ENCODE measurements around the gene UPF2.

Gene UPF2

DNA sequence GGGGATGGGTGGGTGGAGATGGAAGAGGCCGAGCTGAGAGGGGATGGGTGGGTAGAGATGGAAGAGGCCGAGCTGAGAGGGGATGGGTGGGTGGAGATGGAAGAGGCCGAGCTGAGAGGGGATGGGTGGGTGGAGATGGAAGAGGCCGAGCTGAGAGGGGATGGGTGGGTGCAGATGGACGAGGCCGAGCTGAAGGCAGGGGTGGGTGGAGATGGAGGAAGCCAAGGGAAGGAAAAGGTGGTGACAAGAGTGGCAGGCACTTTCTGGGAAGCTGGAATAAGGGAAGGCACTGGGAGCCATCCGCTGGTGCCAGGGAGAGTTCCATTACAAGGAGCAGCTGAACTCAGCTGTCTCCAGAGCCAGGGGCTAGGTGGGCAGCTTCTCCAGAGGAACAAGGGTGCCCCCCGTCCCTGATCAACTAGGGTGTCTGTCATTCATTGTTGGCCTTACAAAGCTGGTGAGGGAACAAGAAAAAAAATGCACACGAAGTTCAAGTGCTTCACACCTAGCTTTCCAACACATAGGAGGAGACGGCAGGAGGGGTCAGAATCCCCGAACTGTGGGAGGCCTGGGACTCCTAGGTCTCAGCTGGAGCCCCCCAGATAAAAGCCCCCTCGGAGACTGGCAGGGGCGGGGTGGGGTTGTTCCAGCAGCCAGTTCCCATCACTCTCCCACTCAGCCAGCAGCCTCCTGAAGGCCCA lies 157.0 kb downstream of the UPF2 start:
- in situ Hi-C loops (cut with HindIII; ENCODE audit: low sequenced_read_pairs) = no loop called here

DNA sequence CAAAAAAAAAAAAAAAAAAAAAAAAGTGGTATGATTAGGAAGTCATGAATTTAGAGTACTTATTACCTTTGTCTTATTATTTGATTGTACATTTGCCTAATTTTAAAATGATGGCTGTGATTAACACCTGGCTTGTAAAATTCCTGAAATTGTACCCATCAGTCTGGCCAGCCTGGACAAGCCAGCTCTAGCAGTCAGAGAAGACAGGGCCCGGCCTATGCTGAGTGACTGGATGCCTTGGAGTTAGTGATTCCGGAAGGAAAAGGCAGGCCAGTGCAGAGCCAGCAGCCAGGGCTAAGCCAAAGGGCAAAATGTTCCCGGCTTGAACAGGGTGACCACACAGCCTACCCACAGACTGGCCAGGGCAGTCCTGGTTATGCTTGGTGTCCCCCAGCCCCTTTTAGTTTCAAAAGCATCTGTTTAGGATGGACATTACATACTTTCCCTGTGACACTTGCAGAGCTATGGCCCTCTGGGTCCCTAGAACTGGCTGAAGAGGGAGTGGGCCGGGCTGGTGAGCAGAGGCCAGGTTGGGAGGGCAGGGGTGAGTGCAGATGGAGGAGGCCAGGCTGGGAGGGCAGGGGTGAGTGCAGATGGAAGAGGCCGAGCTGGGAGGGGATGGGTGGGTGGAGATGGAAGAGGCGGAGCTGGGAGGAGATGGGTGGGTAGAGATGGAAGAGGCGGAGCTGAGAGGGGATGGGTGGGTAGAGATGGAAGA lies 157.7 kb downstream of the UPF2 start:
- in situ Hi-C loops (cut with HindIII; ENCODE audit: low sequenced_read_pairs) = no loop called here

DNA sequence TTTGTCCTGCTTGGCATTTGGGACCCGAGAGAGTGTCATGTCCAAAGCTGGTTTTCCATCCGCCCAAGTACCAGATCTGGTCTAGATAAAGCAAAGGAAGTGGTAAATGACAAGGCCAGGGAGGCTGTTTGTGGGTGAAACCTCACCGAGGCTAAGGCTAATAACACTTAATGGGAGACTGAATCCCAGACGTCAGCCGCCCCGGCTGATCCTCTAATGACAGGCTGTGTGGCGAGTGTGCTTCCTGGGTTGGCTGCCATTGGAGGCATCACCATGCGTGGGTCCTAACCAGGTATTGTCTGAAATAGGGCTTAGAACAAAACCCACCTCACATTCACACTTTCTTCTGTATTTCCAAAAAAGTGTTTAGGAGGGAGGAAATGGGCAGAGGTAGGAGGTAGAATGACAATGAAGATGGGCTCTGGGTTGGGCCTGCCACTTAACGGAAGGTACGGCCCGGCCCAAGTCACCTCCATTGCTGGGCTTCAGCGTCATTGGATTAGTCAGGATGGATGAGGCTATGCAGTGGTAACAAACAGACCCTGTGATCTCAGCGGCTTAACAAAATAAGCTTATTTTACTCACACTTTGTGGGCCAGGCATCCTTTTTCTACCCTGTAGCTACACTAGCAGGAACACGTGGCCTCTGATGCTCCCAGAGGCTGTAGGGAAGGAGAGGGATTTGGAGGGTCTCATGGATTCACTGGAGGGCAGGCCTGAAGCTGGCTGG lies 159.8 kb downstream of the UPF2 start:
- in situ Hi-C loops (cut with HindIII; ENCODE audit: low sequenced_read_pairs) = no loop called here

DNA sequence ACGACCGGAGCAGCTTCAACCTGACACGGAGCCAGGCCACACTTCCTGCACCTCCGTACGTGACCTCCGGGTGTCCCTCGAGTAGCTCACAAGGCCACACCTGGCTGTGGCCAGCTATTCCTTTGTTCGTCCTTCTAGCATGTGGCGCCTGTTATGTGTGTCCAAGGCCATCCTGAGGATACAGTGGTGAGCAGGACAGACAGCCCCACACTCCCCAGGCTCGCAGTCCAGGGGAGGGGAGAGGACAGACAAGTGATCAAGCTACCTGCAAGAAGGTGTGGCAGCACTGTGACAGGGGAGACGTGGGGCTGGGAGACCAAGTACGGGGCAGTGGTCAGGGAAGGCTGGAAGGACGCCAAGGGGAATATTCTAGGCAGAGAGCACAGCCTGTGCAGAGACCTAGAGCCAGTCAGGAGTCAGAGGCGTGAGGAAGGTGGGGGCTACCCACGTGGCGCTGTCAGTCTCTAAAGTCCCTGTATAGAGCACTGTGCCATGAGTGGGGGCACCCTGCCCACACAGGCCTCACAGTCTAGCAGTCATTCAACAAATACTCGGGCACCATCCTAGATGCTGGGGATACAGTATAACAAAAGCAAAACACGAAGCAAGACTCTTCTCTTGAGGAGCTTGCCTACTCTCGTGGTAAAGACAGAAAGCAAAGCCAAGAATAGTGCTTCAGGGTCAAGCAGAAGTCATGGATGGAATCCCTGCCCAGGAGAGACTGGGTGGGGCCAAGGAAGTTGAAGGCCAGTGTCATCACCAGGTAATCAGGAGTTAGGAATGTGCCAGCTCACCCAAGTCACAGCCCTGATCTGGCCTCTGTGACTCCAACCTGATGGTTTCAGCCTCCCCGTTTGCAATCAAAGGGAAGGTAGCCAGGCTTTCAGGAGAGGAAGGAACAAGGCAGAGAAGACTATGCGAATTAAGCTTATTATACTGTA lies 160.9 kb downstream of the UPF2 start:
- in situ Hi-C loops (cut with HindIII; ENCODE audit: low sequenced_read_pairs) = no loop called here

DNA sequence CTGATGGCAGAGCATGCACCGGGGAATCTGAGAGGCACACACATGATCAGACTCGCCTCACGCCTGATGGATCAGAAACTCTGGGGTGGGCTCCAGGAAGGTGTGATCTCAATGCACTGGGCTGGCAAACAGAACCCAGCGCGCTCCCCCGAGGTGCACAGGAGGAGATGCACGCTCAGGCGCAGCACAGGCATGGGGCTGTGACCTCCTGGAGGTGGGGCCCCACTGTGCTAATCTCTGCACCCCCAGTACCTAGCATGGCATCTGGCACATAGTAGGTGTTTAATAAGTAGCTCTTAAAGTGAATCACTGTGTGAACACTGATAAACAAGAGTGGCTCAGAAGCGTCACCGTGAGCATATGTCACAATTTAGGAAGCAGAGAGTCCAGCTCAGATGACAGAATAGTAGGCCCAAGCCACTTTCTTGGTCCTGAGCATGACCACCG lies 161.6 kb downstream of the UPF2 start:
- in situ Hi-C loops (cut with HindIII; ENCODE audit: low sequenced_read_pairs) = no loop called here

DNA sequence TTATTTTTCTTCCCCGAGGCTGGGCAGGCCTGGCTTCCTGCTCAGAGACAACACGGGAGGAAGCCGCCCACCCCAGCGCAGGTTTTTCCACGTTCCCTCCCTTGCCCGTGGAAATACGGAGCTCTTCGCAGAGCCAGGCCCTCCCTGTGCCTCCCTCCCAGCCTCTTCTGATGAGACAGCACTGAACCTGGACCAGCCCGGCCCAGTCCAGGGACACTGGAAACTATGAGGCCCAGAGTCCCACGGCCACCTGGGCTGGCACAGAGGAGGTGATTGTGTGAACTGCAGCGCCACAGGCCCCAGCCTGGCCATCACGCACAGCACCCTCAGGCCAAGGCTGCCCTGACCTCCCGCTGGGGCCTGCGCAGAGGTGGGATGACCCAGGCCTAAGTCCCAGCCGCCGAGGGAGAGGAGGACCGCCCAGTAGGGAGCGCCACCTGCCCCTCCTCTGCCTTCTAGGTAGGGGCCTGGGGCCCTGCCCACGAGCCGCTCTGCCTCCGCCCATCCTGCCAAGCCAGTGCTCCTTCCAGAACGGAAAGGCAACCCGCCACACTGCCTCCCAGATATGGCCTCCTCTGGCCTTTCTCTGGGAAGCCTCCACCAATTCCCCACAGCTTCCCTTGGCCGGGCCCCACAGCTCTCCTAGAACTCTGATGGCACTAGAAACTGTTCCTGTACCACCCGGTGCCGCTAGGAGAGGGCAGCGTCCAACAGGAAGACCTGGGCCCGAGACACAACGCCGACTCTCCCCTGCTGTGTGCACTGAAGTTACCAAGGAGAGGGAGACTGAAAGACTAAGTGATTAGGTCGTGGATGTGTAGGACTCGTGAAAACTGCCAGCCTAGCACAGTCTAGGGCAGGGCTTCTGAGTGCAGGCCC lies 162.2 kb downstream of the UPF2 start:
- in situ Hi-C loops (cut with HindIII; ENCODE audit: low sequenced_read_pairs) = no loop called here

DNA sequence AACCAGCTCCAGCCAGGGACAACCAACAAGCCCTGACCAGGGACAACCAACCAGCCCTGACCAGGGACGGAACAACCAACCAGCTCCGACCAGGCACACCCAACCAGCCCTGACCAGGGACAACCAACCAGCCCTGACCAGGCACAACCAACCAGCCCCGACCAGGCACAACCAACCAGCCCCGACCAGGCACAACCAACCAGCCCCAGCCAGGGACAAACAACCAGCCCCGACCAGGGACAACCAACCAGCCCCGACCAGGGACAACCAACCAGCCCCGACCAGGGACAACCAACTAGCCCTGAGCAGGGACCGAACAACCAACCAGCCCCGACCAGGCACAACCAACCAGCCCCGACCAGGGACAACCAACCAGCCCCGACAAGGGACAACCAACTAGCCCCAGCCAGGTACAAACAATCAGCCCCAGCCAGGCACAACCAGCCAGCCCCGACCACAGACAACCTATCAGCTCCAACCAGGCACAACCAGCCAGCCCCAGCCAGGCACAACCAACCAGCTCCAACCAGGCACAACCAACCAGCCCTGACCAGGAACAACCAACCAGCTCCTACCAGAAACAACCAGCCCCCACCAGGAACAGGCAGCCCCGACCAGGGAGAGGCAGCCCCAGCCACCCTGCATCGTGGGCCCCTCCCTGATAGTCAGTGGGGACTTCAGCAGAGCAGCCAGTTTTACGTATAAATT lies 163.1 kb downstream of the UPF2 start:
- in situ Hi-C loops (cut with HindIII; ENCODE audit: low sequenced_read_pairs) = no loop called here

DNA sequence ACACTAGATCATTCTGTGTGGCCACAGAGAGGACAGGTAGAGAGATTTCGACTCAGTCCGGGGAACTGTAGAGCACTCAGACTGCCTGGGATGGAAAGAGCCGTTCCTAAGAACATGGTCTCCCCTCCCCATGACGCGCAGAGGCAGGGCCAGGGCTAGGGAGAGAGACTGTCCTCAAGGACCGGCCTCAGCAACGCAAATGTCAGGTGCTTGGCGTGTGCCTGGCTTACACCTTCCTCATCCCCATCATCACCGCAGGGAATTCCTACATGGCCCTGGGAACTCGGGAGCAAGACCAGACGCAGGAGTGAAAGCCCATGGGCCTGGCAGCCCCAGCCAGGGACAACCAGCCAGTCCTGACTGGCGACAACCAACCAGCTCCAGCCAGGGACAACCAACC lies 163.8 kb downstream of the UPF2 start:
- in situ Hi-C loops (cut with HindIII; ENCODE audit: low sequenced_read_pairs) = no loop called here

DNA sequence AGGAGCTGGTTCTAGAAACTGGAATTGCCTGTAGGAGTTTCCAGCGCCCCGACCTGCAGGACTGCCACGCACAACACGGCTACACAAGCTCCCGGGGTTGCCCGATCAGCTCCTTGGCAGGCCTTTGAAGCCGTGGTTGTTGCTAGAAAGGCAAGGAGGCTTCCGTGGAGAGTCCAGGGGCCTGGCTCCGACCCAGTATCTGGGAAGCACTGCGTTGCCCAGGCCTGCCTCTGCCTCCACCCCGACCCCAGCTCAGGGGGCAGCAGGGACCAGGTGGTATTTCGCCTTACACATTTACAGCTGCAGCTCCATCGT lies 165.1 kb downstream of the UPF2 start:
- in situ Hi-C loops (cut with HindIII; ENCODE audit: low sequenced_read_pairs) = no loop called here

DNA sequence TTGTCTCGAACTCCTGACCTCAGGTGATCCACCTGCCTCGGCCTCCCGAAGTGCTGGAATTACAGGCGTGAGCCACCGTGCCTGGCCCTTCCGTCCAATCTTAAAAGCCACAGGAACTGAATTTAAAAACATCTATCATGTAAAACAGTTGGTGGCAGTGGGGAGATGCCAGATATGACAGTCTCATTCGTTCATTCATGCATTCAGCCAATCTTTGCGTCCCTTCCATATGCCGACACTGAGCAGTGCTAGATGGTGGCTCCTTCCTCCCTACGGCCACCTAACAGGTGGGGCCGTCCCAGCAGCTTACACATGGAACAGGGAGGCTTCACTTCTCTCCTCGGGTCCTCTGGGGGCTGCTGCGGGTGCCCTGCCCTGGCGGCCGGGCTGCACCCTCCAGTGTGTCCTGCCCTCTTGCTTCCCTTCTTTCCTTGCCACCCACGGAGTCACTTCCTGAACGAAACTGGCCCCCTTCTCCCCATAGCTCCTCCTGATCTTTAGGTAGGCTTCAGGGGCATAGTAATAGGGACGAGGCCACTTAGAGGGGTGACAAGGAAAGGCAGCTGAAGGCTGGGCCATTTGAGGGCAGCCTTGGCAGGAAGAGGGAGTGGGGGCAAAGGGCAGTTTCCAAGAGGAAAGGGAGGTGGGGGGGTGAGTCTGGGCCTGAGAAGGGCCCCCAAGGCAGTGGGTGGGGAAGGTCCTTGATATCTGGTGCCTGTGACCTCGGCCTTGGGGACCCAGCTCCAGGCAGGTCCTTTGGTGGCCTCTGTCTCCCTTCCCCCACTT lies 165.6 kb downstream of the UPF2 start:
- in situ Hi-C loops (cut with HindIII; ENCODE audit: low sequenced_read_pairs) = no loop called here

DNA sequence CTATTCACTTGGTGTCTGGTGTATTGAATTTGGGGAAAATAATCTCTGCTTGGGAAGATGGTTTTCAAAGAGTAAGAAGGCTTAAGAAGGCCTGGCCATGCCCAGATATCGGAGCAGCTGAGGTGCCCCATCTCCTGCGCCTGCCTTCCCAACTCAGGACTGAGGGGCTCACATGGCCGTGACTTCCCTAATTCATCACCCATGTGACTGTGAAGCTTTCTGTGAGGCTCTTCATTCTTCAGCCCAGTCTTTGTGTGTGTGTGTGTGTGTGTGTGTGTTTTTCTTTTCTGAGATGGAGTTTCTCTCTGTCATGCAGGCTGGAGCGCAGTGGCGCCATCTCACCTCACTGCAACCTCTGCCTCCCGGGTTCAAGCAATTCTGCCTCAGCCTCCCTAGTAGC lies 166.3 kb downstream of the UPF2 start:
- in situ Hi-C loops (cut with HindIII; ENCODE audit: low sequenced_read_pairs) = no loop called here

DNA sequence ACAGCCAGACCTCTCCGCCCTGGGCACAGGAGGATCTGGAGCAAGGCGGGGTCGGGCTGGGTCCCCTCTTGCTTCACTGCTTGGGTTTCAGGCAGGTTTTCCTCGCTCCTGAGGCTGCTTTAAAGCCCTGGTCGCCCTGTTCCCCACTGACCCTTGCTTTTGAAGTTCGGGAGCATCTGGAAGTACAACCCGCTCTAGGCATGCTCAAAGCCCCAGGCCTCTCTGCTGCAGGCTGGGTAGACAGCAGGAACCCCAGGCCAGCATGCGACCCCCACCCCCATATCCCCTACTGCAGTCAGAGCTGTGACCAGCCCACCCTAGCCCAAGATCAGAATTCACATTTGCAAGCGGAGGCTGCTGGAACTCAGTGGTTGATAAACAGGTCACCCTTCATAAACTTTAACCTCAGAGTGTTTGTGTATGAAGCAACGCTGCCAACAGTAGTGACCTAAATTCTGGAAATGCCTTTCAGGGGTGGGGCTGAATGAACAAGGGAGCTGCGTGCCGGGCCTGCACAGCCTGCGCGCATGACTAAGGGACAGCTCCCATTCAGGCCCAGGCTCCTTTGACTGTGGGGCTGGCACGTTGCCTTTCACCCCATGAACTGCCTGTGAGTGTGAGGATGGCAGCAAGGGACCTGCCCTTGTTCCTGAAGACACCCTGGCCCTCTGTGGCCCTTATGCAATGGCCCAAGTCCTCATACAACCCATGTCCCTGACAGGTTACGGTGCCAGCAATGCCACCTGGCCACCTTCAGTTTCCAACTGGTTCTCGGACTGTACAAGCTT lies 166.9 kb downstream of the UPF2 start:
- in situ Hi-C loops (cut with HindIII; ENCODE audit: low sequenced_read_pairs) = no loop called here

DNA sequence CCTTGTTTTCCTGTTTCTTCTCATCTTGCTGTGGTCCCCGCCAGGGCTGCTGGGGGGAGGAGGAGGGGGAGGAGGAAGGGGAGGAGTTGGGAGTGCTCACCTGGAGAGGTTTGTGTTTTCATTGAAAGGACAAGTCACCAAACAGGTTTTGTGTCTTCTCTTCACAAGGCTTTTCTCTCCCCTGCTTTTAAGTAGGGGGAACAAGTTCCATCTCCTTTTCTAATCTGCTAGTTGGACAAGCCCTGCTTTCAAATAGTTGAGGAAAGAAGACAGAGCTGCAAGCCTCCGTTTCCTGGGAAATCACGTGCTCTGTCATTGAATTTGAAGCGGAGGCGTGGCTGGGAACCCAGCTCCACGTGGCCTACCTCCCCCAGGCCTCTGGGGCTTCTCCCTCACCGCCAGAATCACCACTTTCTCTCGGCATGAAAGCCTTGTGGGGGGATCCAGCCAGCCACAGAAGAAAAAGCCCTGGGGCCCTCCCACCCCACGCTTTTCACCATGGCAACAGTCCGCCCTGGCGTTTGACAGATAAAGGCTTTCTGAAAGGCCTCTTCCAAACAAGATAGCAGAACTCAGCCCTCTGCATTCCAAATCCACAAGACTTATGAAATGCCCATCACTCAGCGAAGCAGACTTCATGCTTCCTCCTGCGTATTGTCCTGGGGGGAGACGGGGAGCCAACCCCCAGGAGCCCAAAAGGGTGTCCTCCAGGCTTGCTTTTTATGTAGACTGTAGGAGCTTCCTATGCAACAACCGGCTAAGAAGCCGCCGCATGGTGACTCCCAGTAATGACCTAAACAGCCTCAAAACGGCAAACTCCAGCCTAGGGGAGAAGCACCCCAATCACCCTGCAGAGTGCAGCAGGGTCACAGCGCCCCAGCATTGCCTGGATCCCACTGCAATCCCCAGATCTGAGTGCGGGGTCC lies 167.8 kb downstream of the UPF2 start:
- in situ Hi-C loops (cut with HindIII; ENCODE audit: low sequenced_read_pairs) = no loop called here

DNA sequence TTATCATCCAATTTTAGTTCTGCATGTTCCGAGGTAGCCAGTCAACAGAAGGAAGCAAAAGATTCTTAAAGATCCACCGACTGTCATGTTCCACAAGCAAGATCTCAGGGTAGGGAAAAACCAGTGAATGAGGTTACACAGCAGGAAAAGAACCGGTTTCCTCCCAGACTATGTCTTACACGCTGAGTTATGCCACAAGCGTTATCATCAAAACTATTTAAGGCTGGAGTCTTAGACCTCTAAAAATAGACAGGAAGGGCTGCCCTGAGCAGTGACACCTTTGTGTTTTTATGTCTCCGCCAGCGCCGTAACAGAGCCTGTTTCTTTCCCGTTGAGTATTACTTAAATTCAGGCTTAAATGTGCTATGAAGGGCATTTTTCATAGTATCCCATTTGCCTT lies 171.1 kb downstream of the UPF2 start:
- in situ Hi-C loops (cut with HindIII; ENCODE audit: low sequenced_read_pairs) = no loop called here

DNA sequence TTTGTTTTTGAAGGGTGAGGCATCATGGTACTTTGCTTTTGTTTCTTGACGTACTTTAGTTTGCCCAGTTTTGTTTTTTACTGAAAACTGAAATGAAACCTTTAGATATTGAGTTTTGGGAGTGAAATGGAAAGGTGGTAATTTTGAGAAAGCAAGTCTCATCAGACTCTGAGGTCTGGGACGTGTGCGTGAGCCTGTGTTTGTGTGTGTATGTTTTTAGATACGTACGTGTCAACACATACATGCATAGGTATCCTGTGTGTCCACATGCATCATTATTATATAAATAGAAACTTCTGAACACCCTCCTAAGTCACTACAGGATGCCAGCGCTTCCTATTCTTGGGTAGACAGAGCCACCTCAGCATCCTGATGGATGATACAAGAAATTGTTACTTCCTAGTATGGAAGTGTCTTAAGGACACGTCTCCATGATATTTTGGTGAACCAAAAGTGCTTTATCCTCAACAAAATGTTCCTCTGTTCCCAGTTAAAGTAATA lies 171.7 kb downstream of the UPF2 start:
- in situ Hi-C loops (cut with HindIII; ENCODE audit: low sequenced_read_pairs) = no loop called here

DNA sequence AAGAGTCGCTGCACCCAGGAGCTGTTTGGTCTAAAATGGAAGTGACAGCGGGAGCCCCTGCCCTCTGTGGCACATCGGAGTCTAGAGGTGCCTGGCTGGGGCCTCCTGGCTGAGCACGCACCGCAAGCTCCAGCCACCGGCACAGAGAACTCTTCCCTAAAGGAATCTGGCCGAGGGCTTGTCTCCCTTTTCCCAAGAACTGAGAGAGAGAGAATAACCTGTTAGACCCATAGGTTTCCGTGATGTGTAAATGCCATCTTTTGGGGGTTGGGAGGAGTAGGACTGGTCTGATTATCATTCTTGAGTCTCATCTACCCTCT lies 172.2 kb downstream of the UPF2 start:
- in situ Hi-C loops (cut with HindIII; ENCODE audit: low sequenced_read_pairs) = no loop called here
